LoVo (cell line): ENCODE measurements around the gene GNB5.
"Not testable (repeated sequence)": the region's sequence is repeated elsewhere in the genome, so short reads cannot be mapped to it uniquely, and the experiment has no call there.

Source experiments
- DNase-seq: peaks from one replicate; pipeline ENCODE4 v3.0.0-alpha.2; 2016; ENCODE audit warnings: low spot score

The GNB5 gene

DNA sequence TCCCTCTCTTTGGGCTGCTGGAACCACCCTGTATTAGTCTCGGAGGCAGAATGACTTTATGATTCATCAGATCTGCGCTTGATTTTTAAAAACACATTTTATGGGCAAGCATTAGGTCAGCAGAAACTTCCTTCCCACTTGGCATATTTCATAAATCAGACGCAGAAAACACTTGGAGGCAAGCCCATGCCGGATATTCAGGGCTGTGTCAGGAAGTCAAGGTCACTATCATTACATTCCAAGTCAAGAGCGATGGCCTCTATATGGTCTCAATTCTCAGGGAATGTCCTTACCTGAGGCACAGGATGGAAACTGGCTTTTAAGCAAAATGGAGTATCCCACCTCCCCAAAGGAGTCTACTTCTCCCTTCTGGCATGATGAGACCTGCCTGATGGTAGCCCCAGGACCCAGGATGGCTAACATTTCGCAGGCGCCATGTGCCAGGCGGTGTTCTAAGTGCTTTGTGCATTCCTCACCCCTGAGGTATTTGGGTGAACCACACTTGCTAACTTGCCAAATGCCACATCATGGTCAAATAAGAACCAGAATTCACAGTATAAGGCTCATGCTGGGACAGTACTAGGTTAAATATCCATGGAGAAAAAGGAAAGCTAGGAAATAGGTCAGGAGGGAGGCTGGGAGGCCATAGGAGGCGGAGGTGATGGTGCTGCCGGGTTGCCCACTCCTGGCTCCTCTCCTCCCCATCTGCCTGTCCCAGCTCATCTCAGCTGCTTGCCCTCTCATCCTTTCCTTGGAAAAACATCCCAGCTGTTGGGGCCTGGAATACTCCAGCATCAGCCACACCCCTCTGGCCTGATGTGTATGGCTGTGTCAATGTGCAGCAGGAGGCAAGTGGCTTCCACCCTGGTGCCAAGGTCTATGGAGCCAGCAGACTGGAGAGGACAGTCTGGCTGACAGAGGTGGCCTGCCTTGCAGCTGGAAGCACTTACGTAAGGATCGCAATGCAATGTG, 97.4 kb downstream of the GNB5 start:
- peak; percentile 86 for DNase-seq

DNA sequence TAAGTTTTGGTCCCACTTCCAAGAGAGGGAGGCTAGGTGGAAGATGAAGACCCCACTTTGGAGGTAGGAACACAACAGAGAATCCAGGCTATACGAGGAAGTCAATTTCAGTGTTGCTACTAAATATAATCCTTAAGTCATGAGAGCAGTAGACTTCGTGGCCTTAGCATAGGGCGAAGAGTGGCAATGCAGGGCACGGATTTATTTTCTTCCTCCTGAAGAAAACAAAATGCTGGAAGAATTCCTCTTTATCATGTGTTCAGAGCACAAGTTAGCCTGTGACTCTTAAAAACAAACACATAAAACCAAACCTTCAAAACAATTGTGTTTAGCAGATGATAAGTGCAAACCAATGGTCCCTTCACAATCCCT, 98.0 kb downstream of the GNB5 start:
- DNase-seq = no peak

DNA sequence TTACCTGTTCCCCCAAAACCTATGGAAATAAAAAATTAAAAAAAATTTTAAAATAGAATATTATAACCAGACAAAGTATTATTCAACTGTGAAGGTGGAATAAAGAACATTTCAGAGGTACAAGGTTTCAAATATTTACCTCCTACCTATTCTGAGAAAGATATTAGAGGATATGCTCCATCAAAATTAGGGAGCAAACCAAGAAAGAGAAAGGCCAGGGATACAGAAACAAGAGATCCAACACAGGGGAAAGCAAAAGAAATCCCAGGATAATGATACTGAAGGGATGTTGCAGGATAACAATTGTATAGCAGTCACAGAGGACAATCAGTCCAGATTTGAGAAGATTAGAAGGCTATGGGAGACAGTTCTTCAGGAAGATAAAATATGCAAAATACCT, 101.0 kb downstream of the GNB5 start:
- no peak for DNase-seq

DNA sequence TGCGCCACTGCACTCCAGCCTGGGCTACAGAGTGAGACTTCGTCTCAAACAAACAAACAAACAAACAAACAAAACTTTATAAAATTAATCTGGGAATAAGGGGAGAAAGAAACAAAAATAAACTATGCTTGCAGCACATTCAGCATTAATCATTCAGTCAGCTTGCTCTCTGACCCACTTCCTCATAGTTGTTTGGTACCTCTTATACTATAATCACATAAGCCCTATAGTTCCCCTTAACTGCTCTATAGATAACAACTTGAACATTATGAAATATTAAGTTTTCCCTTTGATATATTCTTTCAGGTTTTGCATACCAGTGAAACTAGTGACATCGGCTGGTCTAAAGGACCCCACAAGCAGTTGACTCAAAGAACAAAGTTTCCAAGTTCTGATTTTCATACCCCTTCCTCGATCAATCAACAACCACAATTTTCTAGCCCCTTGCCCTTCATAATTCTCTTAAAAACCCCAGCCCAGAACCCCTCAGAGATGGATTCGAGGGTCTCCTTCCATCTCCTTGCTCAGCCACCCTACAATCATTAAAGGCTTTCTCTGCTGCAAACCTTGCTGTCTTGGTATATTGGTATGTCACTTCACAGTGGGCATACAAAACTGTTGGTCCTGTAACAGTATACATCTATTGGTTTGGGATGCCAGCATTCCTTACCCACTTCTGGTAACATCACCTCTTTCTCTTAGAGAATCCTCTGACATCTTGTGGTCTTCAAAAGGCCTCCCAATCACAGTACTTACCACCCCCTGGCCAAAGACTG, 105.0 kb downstream of the GNB5 start:
- DNase-seq = no peak

DNA sequence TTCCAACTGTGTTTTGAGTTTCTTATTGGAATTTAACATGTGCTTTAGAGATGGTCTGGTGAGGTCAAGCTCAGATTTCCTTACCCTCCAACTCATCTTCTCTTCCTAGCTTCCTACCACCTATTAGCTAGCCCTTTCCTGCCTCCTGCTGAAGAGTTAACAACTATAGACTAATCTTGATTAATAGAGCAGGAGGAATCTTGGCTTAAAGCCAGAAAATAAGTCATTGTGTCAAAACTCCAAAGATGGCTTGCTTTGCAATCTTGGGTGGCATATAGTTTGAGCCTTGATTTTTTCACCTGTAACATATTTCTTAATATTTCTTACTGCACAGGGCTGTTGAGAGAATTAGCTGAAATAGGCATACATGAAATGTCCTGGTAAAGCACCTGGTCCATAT, 105.9 kb downstream of the GNB5 start:
- DNase-seq = no peak

DNA sequence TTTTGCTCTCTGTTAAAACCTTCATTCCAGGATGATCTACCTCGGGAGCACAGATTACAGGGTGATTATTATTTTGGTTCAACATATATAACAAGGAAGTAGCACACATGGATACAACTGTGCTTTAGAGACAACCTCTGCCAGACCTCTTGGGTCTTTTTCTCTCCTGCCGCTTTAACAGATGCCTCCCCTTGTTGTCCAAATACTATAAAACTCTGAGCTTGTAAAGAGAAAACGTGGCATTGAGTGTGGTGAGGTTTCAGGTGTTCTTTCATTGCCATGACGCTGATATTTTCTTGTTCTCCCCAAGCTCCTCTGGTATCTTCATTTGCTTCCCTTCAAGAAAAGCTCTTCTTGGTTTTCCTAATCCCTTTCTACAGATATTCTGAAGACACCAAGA, 107.6 kb downstream of the GNB5 start:
- DNase-seq = no peak

DNA sequence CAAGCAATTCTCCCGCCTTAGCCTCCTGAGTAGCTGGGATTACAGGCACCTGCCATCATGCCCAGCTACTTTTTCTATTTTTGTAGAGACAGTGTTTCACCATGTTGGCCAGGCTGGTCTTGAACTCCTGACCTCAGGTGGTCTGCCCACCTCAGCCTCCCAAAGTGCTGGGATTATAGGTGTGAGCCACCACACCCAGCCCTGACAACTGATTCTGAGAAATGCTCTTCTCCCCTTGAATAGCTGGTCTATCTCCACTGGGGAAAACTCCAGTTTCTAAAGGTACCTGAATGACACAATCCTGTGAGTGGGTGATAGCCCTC, 108.2 kb downstream of the GNB5 start:
- not testable (repeated sequence) for DNase-seq

DNA sequence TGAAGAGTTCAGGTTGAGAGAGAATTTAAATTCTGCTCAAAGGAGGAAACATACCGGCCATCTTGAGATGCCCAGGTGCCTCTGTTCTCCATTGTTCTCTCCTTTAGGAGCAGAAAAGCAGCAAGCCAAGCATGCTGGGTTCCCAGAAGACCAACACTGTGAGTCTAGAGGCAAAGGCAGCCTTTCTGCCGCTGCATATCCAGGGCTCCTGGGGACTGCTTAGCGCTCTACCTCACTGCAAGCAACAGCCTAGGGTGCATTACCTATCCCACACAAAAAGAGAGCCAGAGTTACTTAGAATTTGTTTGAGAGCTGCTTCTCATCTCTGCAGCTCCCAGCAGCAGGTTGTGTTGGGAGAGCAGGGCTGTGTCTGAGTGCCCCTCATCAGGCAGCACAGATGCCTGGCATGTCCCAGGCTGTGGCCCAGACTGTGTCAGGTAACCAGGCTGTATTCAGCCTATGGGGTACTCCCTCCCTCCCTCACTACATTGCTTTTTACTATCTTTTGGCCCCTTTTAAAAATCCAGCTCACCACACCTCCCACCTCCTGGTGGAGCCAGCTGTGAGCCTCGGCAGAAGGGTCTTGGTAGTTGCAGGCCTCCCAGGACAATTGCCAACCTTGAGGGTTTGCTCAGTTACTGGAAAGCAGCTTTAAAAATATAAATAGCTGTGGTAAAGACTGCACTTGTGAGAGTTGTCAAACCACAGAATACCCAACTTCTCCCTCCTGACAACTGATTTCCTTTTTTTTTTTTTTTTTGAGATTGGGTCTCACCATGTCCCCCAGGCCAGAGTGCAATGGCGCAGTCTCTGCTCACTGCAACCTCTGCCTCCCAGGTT, 108.8 kb downstream of the GNB5 start:
- no peak for DNase-seq

DNA sequence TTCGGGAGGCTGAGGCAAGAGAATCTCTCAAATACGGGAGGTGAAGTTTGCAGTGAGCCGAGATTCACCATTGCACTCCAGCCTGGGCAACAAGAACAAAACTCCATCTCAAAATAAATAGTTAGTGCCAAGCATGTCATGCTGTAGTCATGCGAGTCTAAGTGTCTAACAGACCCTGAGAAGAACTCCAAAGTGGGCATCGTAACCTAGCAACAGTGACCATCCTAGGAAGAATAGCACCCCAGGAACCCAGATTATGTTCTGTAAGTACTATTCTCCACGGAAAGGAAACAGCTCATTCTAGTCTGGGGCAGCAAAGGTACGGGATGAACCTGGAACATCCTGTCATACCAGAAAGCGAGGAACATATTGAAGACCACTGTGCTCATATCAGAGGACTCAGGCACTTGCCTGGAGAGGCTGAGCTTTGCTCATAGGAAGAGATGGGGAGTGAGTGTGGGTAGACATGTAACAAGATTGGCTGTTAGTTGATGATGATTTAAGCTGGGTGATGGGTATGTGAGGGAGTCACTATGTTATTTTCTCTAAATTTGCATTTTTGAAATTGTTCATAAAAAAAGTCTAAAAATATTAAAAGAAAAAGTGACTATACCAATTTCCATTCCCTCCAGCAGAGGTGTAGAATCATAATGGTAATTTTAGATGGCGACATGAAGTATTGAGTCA, 110.3 kb downstream of the GNB5 start:
- no peak for DNase-seq

DNA sequence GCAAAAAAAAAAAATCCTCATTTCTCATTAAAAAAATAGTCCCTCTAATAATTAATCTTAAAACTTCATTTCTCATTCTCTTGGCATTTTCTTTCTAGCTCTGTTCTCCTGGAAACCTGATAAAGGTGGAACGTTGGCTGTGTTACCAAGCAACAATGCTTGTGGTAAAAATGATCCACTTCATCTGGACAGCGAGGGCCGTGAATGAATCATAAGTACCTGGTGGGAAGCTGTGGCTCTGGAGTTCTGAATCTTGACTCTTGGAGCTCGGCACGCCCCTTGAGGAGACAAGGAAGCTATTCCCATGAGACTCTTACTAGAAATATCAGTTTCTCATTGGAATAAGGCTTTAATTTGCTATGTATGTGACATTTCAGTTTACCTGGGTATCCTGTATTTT, 111.2 kb downstream of the GNB5 start:
- DNase-seq = no peak

DNA sequence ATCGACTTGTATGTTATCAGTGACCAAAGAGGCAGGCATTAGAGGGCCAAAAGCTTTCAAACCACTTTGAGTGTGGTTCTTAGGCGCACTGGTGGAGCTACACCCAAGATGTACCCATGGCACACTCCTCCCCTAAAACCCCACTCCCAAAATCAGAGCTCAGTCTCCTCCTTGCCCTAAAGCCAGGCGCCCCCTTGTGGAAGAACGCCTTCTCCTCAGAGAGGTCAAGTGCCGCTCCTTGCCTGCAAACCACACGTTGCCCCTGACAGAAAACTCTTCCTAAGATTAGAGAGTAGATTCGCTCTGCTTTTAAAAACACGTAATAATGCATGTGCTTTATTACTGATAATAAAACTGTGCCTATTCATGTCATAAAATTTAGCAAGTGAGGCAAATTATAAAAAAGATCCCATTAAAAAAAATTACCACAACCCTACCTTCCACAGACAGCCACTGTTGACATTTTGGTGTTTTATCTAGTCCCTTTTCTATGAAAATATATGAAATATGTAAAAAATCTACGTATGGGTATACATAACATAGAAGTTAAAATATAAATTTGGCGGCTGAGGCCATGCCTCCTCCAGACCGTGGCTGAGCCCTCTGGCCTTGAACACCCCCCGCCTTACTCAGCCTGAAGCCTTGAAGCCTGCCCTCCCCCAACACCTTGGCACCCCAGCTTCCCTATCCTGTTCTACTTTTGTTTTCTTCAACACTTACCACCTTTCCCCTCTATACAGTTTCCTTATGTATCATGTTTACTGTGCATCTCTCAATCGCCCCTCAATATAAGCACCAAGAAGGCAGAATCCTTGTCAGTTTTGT, 112.1 kb downstream of the GNB5 start:
- DNase-seq = peak; percentile 76

DNA sequence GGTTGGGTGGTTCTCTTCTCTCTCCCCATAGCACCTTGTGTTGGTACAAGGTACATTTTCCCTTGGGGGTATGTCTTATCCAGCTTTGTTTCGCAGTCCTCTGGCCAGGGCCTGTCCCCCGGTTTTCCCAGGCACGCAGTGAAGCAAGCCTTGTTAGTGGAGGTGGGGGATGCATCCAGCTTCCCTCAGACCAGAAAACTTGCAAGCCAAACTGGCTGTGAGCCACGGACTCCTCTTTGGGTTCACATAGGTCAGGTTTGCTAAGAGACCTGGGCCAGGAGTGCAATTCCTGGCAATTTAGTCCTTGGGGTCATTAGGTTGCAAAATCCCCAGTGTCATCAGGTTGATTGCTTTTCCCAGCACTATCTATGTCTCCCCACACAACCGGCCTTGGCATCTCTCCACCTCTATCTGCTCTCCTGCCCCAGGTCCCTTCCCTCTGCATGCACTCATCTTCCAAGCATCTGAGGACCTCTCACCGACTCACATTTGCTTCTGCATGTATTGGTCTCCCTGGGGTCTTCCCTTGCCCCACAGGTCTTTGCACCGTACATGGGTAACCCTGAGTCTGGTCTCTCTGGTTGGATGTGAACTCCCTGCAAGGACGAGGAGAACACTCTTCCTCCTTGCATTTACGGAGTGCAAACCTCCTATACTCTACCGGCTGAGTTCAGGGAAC, 112.9 kb downstream of the GNB5 start:
- no peak for DNase-seq

DNA sequence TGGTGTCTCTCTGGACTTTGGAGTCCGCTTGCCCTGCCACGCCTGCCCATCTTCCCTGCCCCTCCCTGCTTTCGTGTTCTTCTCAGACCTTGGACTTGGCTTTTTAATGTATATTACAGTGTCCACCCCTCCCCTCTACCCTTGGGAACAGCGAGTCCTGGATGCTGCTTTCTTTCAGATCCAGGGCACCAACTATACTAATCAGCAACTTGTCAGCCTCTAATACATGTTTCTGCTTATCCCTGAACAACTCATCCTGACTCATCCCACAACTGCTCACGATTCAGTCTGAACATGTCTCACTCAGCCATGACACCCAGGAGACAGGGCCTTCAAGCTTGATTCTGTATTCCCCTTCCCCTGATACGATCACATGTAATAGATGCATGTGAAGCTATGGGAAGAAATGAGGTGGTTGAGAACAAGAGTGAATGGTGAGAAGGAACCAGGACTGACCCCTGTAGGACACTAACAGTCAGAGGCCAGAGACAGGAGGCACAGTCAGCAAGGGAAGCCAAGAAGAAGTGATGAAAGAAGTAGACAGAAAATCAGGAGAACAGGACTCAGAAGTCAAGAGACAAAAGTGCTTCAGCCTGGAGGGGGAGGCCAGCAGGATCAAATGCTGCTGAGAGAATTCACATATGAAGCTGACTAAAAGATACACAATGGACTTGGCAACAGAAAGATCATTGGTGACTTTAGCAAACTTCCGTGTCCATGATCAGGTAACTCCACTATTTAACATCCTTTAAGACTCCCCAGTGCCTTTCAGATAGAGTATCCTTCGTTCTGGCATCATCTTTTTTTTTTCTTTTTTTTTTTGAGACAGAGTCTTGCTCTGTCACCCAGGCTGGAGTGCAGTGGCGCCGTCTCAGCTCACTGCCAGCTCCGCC, 114.1 kb downstream of the GNB5 start:
- peak; percentile 61 for DNase-seq

DNA sequence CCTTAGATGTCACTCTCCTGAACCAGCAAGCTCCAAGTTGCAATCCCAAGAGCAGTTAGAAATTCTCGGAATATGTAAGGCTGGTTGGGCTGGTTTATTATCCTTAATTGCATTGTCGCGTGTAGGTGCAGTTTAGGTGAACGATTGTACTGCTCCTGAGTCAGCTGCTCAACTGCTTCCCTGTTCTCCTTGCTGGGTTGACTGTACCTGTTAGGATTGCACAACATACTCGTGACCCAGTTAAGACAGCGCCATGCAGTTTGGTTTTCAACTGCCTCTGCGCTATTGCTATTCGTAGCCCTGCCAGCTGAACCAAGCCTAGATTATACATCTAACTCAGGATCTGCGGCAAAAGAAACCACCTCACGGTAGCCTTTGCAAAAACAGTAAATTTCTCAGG, 119.6 kb downstream of the GNB5 start:
- peak; percentile 57 for DNase-seq

DNA sequence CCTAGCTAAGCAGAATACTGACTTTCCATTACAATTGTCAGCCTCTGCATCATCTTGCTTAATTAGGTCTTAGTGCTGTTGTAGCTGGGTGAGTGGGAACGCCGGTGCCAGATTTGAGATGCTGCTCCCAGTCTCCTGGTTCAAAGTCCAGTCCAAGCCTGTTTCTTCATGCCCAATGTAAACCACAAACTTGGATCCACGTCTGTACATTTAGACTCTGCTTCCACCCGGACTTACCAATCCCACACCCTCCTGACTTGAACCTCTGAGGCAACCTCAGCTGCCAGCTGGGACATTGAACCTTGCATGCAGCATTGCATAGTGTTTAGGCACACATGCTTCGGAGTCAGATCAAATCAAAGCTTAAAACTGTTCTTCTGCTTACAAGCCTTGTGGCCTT, 121.6 kb downstream of the GNB5 start:
- peak; percentile 82 for DNase-seq

DNA sequence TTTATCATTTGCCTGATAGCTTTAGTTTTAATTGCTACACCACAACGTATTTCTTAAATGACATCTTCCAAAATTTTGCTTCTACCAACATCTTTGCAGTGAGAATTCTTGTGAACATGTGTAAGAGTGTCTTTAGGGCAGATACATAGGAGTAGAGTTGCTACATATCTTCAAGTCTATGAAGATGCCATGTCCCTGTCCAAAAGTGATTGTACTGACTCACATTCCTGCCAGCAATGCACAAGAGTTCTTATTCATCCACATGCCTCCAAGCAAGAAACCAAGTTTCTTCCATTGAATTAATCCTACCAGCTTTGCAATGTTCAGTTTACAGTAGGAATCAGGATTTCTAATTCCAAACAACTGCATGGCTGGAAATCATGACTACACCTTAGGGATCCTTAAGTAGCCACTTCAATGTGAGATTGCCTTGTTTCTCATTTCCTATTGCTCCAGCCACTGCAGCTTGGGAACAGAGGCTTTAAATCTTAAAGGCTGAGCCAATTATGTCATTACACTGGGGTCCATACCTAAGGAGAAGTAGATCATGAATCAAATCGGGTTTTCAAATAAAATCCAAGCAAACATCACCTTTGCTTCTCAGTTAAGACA, 123.1 kb downstream of the GNB5 start:
- no peak for DNase-seq

DNA sequence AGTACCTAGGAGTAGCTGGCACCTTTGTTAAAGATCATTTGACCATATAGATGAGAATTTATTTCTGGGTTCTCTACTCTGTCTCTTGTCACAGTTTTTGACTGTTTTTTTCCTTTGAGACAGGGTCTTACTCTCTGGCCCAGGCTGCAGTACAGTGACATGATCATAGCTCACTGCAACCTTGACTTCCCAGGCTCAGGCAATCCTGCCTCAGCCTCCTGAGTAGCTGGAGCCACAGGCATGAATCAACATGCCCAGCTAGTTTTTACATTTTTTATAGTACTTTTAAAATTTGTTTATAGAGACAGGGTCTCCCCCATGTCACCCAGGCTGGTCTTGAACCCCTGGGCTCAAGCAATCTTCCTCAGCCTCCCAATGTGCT, 123.7 kb downstream of the GNB5 start:
- DNase-seq = no peak

DNA sequence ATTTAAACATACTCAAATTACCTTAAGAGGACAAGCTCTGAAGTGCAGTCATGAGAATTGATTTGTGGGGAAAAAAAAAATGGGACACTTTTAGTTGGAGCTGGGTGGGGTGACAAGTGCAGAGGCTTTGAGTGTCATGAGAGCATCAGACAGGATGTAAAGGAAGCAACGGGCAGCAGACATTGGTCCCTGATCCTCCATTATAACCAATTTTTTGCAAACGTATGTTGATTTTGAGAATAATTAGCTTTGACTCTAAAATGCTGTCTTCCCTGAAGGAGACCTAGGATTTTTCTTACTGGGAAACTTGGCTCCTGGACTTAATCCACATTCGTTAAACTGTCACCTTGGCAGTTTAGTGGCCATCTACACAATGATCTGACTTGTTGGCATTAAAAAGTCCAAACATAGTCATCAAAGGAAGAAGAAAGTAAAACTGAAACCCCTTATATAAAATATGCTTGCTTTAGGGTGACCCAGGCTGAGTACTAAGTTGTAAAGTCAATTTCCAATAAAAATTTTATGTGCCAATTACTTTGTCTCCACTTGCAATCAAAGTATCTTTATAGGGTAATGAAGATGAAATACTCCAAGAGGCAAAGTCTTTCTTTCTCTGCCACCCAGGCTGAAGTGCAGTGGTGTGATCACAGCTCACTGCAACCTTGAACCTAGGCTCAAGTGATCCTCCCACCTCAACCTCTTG, 124.2 kb downstream of the GNB5 start:
- peak; percentile 50 for DNase-seq
